ENCODE measurements around the gene CUL4B.

Gene CUL4B

DNA sequence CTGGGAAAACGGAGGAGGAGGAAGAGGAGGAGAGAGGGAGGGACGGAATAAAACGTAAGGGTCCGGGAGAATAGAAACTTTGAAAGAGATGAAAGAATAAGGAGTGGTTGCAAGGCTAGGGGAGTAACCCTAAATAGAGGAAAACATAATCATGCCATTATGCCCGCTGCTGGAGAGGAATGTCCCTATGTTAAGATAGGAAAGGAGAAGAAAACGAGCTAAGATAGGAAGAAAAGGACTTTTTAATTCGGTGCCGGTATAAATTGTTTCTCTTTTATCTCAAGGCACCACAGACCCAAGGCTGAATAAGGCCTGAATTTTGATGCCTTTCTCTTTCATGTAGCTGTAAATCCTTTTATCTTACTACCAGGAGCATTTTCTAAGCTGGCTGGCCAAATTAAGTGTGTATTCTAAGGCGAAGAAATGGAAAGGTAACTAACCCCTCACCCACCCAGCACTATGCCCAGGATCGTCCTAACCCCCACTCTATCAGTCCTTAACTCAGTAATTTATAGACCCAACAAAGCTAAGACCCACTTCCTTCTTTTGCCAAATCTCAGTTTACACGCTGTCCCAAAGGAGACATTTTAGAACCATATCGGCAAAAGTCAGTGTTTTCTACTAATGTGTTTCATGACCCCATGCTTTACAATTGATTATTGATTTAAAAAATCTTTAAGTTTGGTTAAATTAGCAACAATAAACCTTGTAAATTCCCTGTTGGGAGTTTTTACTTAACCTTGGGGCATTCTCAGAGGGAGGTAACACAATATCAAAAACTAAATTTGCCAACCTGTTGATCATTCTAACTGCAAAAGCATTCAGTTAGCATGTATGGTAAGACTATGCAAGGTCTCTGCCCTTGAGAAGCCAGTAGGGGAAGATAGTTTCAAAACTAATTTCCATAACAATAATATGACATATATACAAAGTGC lies 1.1 kb upstream of the CUL4B start:
- CTCF ChIA-PET: no interaction called here
- TF ChIP-seq, protein P1, sequence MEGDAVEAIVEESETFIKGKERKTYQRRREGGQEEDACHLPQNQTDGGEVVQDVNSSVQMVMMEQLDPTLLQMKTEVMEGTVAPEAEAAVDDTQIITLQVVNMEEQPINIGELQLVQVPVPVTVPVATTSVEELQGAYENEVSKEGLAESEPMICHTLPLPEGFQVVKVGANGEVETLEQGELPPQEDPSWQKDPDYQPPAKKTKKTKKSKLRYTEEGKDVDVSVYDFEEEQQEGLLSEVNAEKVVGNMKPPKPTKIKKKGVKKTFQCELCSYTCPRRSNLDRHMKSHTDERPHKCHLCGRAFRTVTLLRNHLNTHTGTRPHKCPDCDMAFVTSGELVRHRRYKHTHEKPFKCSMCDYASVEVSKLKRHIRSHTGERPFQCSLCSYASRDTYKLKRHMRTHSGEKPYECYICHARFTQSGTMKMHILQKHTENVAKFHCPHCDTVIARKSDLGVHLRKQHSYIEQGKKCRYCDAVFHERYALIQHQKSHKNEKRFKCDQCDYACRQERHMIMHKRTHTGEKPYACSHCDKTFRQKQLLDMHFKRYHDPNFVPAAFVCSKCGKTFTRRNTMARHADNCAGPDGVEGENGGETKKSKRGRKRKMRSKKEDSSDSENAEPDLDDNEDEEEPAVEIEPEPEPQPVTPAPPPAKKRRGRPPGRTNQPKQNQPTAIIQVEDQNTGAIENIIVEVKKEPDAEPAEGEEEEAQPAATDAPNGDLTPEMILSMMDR (IDR thresholded peaks at IDR 0.05; ENCODE audit: insufficient read depth, low read length, missing control alignments): no peak
- DNase-seq (ENCODE audit: low read depth, low spot score): no peak
- H3K4me3 ChIP-seq (ENCODE audit: low read depth, low read length): peak overlapping the region; percentile 73
- POLR2A ChIA-PET: interaction anchor here (0.6 to 2.8 kb wide), 4 partner anchors 12 to 173 kb away, joined by 3 to 28 read pairs (median 8); partner anchors contain the start of gene MCTS1

DNA sequence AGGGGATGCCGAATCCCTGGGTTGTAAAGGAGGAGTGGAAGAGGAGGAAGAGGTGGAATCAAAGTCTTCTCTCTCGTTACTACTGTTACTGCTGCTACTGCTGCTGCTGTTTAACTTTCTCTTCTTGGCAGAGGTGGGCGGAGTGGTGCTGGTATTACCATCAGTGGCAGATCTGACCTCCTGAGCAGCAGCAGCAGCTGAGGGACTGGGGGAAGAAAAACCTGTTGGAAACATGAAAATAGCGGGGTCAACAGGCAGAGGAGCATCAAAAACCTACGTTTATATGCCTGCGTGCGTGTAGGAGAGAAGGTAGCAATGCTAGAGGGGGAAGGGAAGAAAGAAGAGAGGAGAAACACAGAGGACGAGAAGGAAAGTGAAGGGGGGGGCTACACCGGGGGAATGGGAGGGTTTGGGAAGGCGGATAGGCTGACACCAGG lies 339 bp downstream of the CUL4B start:
- CTCF ChIA-PET: no interaction called here
- POLR2A ChIA-PET: interaction anchor here (2.0 to 2.8 kb wide), 2 partner anchors 11 to 44 kb away, joined by 12 to 28 read pairs; partner anchors contain the start of gene MCTS1
- TF ChIP-seq, protein P1 (IDR thresholded peaks at IDR 0.05; ENCODE audit: insufficient read depth, low read length, missing control alignments): no peak
- peak overlapping the region; percentile 73 for H3K4me3 ChIP-seq (ENCODE audit: low read depth, low read length)
- DNase-seq (ENCODE audit: low read depth, low spot score): no peak

DNA sequence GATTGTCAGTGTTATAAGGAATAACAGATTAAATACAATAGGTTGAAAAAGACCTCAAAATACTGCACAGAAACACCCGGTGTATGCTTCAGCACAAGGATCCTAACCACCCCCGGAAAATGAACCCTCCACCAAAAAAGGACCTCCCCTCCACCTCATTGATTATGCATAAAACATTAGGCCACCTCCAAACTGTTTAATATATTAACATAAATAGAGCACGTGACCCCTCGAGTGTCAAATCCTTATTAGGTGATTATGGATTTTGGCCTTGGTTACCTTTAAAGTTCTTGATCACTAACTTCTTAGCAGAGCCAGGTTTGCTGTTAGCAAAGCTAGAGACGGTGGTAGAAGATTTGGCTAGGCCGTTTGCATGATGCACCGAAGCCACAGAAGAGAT lies 958 bp downstream of the CUL4B start:
- POLR2A ChIA-PET: interaction anchor here (2.0 to 2.8 kb wide), 2 partner anchors 10 to 44 kb away, joined by 12 to 28 read pairs; partner anchors contain the start of gene MCTS1
- CTCF ChIA-PET: no interaction called here
- TF ChIP-seq, protein P1 (IDR thresholded peaks at IDR 0.05; ENCODE audit: insufficient read depth, low read length, missing control alignments): no peak
- H3K4me3 ChIP-seq (ENCODE audit: low read depth, low read length): peak overlapping the region; percentile 73
- no peak for DNase-seq (ENCODE audit: low read depth, low spot score)

DNA sequence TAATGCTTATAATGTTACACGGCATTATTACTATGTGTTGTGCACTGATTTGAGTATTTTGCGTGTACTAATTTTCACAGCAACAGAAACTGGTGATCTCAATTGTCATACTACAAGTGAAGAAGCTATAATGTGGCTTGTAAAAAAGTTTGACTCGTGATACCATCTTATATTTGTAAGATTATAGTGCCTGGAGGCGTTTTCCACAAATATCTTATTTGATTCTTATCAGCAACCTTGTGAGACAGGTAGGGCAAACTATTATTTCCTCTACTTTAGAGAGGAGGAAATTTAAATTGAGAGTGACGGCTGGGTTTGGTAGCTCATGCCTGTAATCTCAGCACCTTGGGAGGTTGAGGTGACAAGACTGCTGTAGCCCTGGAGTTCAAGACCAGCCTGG lies 4.5 kb downstream of the CUL4B start:
- ChIA-PET CTCF (no interaction called here), POLR2A (no interaction called here)
- H3K4me3 ChIP-seq (ENCODE audit: low read depth, low read length): peak overlapping the region; percentile 33
- TF ChIP-seq, protein P1 (IDR thresholded peaks at IDR 0.05; ENCODE audit: insufficient read depth, low read length, missing control alignments): no peak
- DNase-seq (ENCODE audit: low read depth, low spot score): no peak

DNA sequence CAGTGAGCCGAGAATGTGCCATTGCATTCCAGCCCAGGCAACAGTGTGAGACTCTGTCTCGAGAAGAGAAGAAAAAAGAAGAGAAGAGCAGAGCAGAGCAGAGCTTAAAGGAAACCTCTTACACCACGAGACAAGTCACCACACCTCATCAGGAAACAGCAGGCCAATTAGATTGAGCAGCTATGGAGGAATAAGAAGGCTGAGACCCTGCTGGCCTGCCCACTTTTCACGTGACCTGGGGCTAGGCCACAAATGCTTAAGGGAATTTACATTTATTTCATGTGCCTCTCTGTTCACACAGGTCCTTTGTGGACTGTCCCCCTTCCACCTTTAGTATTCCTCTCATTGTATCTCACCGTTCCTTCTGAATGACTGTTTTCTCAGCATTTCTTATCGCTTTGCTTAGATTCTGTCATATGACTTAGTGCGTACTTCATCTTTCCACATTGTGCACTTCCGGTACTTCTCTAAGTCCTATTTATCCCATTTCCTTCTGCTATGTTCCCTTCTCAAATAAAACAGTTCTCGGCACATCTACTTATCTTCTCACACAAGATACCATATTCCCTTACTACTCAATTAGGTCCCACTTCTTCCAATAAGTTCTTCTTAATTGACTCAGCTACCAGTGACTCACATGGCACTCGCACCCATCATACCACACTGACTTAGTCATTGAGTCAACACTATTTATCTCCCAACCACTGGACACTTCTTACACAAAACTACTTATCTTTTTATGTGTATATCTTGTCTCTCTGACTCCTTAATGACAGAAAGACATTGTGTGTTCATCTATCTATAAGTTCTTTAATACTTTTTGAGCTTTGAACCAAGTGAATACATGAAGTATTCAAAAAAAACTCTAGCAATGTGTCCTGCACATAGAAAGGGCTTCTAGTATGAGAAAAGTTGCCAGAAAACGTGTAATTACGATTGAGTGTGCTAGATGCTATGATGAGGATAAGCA lies 11.0 kb downstream of the CUL4B start:
- TF ChIP-seq, protein P1 (IDR thresholded peaks at IDR 0.05; ENCODE audit: insufficient read depth, low read length, missing control alignments): no peak
- no peak overlapping the region for H3K4me3 ChIP-seq (ENCODE audit: low read depth, low read length)
- CTCF ChIA-PET: no interaction called here
- POLR2A ChIA-PET: interaction anchor here (1.2 to 3.1 kb wide), 2 partner anchors 11 to 112 kb away, joined by 3 to 28 read pairs; partner anchors contain the start of gene CUL4B
- peak; percentile 93 for DNase-seq (ENCODE audit: low read depth, low spot score)
